Prostate gland (tissue), 2 donors: ENCODE data around the gene APLNR.

ENCODE experiments used
- CTCF ChIP-seq, 4 experiments: fragments of 200-600 bp in 2 of 4; fragments of 450-650 bp in 2 of 4; sonication (generic) in 2 of 4; IDR thresholded peaks; 1 replicate in 3 of 4; 2 replicates in 1 of 4; pipeline ENCODE4 v1.5.1; 2016 to 2019; ENCODE audit warnings: antibody characterized with exemption in 4 of 4, mild to moderate bottlenecking in 2 of 4, moderate library complexity in 2 of 4
- POLR2A ChIP-seq: fragments of 450-650 bp; IDR thresholded peaks from one replicate; pipeline ENCODE4 v1.6.1; 2016; ENCODE audit warnings: antibody characterized with exemption, mild to moderate bottlenecking
- POLR2AphosphoS5 ChIP-seq: sonication (generic); formaldehyde crosslinking; IDR thresholded peaks from one replicate; pipeline ENCODE4 v1.6.1; 2017; ENCODE audit warnings: antibody characterized with exemption

GRCh38 chr11:57214494-57214893, 22.6 kb downstream of the APLNR start:
- TF ChIP-seq CTCF (IDR thresholded peaks at IDR 0.05): no peak
- no peak for TF ChIP-seq POLR2A
- TF ChIP-seq POLR2AphosphoS5: no peak
